Cardiac fibroblast (primary cell): Measurements from ENCODE around the gene TTC22.
A peak's percentile ranks its signal among the peaks of the same experiment; 100 is the strongest.

Experiments used
- DNase-seq, 2 donors: peaks; one replicate each; pipeline versions ENCODE4 v3.0.0 to v3.0.0-alpha.2; 2010; ENCODE audit warnings: low read depth in 2 of 2
- H3K4me3 ChIP-seq, 2 donors: replicated peaks in 1 of 2; 1 replicate in 1 of 2; 2 replicates in 1 of 2; pipeline ENCODE4 v1.5.1; 2011; ENCODE audit warnings: low read depth in 2 of 2, low read length in 2 of 2, mild to moderate bottlenecking in 2 of 2, moderate library complexity in 1 of 2
- CTCF ChIP-seq: IDR thresholded peaks from one replicate; pipeline ENCODE4 v1.5.1; 2011; ENCODE audit warnings: low read depth, mild to moderate bottlenecking, low read length, inconsistent platforms

TTC22 gene

GRCh38 chr1:54745864-54746263 is 55.3 kb downstream of the TTC22 start:
- no peak for TF ChIP-seq CTCF
- H3K4me3 ChIP-seq = no peak overlapping the region
- no peak for DNase-seq

GRCh38 chr1:54745274-54745673 is 55.8 kb downstream of the TTC22 start:
- no peak for DNase-seq
- no peak overlapping the region for H3K4me3 ChIP-seq
- TF ChIP-seq CTCF = no peak

- no peak for DNase-seq
- no peak for TF ChIP-seq CTCF
- H3K4me3 ChIP-seq = no peak overlapping the region
These were observed 56.4 kb downstream of the TTC22 start for GRCh38 chr1:54744696-54745095.

GRCh38 chr1:54743416-54744226 is 57.5 kb downstream of the TTC22 start:
- H3K4me3 ChIP-seq = no peak overlapping the region
- TF ChIP-seq CTCF = no peak
- no peak for DNase-seq

GRCh38 chr1:54742282-54742681 is 58.8 kb downstream of the TTC22 start:
- no peak for TF ChIP-seq CTCF
- DNase-seq = peak in 1 of 2 donors; percentile 12
- H3K4me3 ChIP-seq = no peak overlapping the region

GRCh38 chr1:54741531-54741930 is 59.6 kb downstream of the TTC22 start:
- H3K4me3 ChIP-seq = no peak overlapping the region
- no peak for DNase-seq
- TF ChIP-seq CTCF = no peak

- H3K4me3 ChIP-seq = no peak overlapping the region
- TF ChIP-seq CTCF = no peak
- DNase-seq = no peak
These were observed 62.9 kb downstream of the TTC22 start for GRCh38 chr1:54738244-54738643.
